Endothelial cell of umbilical vein (primary cell): ENCODE data around the gene SPON1. TPM values are rescaled to one million over a fixed set of nuclear protein-coding genes. Genes with fewer than 3 reads are reported as not detected.

ENCODE experiments used
- BruUV-seq: library from RNA; stranded (reverse); fragments of 400-500 nt; replicated peaks from 2 replicates; lab custom pipeline; 2021; lab: Mats Ljungman, UMichigan
- CTCF ChIA-PET: fragments of 300-600, 350-600 bp; sonication (Branson Sonifier 250); formaldehyde crosslinking; loops from one replicate; lab custom pipeline; 2021; ENCODE audit warnings: antibody characterized with exemption, inconsistent platforms; lab: Charles Lee
- POLR2A ChIA-PET: fragments of 300-600, 350-600 bp; sonication (Branson Sonifier 250); formaldehyde crosslinking; loops from one replicate; lab custom pipeline; 2021; ENCODE audit warnings: antibody characterized with exemption, inconsistent platforms; lab: Charles Lee
- DNase-seq: peaks from one replicate; pipeline ENCODE4 v3.0.0-alpha.2; 2011; ENCODE audit warnings: low read depth, low spot score
- FAIRE-seq: peaks from 2 replicates; lab custom pipeline; 2011; peaks lifted over from hg19 to GRCh38; lab: Jason Lieb, UNC
- H2AFZ ChIP-seq: 2 replicates; pipeline ENCODE4 v1.6.0; 2012; ENCODE audit warnings: low read depth, low read length, control low read depth, inconsistent platforms
- H3K27ac ChIP-seq: 2 replicates; pipeline ENCODE4 v1.5.1; 2011; ENCODE audit warnings: low read depth, mild to moderate bottlenecking, control low read depth, low read length, moderate library complexity; ENCODE audit not compliant: insufficient read depth
- H3K27me3 ChIP-seq, 2 experiments: 2 replicates each; pipeline versions ENCODE4 v1.6.0 to v1.6.1; 2011; ENCODE audit warnings: low read length in 2 of 2, mixed read lengths in 1 of 2; ENCODE audit not compliant: control insufficient read depth in 2 of 2, insufficient read depth in 2 of 2
- H3K36me3 ChIP-seq, 2 experiments: 2 replicates in 1 of 2; 3 replicates in 1 of 2; pipeline ENCODE4 v1.5.1; 2011; ENCODE audit warnings: low read length in 2 of 2, mild to moderate bottlenecking in 1 of 2, moderate library complexity in 1 of 2; ENCODE audit not compliant: control insufficient read depth in 2 of 2, insufficient read depth in 2 of 2; ENCODE audit errors: extremely low read depth in 1 of 2
- H3K4me1 ChIP-seq: 3 replicates; pipeline ENCODE4 v1.5.1; 2011; ENCODE audit warnings: mild to moderate bottlenecking, low read length; ENCODE audit not compliant: control insufficient read depth, insufficient read depth; ENCODE audit errors: extremely low read depth
- H3K4me2 ChIP-seq: 2 replicates; pipeline ENCODE4 v1.6.1; 2011; ENCODE audit warnings: low read length, control low read depth, mixed read lengths; ENCODE audit not compliant: insufficient read depth
- H3K4me3 ChIP-seq, 3 experiments: fragments of 200-600 bp in 1 of 3; sonication (generic), shearing (Covaris generic) in 1 of 3; replicated peaks in 1 of 3; 2 replicates each; pipeline ENCODE4 v1.5.1; 2011 to 2016; ENCODE audit warnings: control low read depth in 3 of 3, low read length in 3 of 3, mild to moderate bottlenecking in 2 of 3, inconsistent platforms in 1 of 3, low read depth in 1 of 3, moderate library complexity in 1 of 3; ENCODE audit not compliant: insufficient read depth in 1 of 3
- H3K79me2 ChIP-seq: 2 replicates; pipeline ENCODE4 v1.6.0; 2012; ENCODE audit warnings: low read length, inconsistent platforms; ENCODE audit not compliant: control insufficient read depth, insufficient read depth
- H3K9ac ChIP-seq: replicated peaks from 2 replicates; pipeline ENCODE3; 2011; ENCODE audit warnings: low read length, control low read depth; ENCODE audit not compliant: insufficient read depth; ENCODE audit errors: extremely low read depth
- H3K9me1 ChIP-seq: replicated peaks from 3 replicates; pipeline ENCODE4 v1.6.0; 2011; ENCODE audit warnings: mild to moderate bottlenecking, low read length; ENCODE audit not compliant: control insufficient read depth, insufficient read depth; ENCODE audit errors: extremely low read depth
- H3K9me3 ChIP-seq: replicated peaks from 2 replicates; pipeline ENCODE4 v1.5.1; 2012; ENCODE audit warnings: low read length, inconsistent platforms; ENCODE audit not compliant: control insufficient read depth, insufficient read depth
- H4K20me1 ChIP-seq: replicated peaks from 2 replicates; pipeline ENCODE3; 2011; ENCODE audit warnings: mild to moderate bottlenecking, low read length; ENCODE audit not compliant: control insufficient read depth, insufficient read depth; ENCODE audit errors: extremely low read depth
- CTCF ChIP-seq, 2 donors: IDR thresholded peaks; 1 replicate in 1 of 2; 2 replicates in 1 of 2; pipeline ENCODE4 v1.5.1; 2011; ENCODE audit warnings: low read length in 2 of 2, mild to moderate bottlenecking in 2 of 2, moderate library complexity in 2 of 2, control low read depth in 1 of 2, inconsistent platforms in 1 of 2, low read depth in 1 of 2; ENCODE audit not compliant: insufficient read depth in 1 of 2; ENCODE audit errors: extremely low read depth in 1 of 2
- EZH2 ChIP-seq: IDR thresholded peaks from 2 replicates; pipeline ENCODE4 v1.6.1; 2012; ENCODE audit warnings: borderline replicate concordance, low read depth, mild to moderate bottlenecking, moderate library complexity, low read length, inconsistent platforms; ENCODE audit not compliant: severe bottlenecking
- FOS ChIP-seq: IDR thresholded peaks from 2 replicates; pipeline ENCODE4 v1.6.1; 2011; ENCODE audit warnings: mild to moderate bottlenecking, low read length, moderate library complexity, borderline replicate concordance; ENCODE audit not compliant: insufficient read depth
- GATA2 ChIP-seq: IDR thresholded peaks from 2 replicates; pipeline ENCODE4 v1.7.0; 2011; ENCODE audit warnings: low read depth, mild to moderate bottlenecking, moderate library complexity, mixed read lengths, low read length; ENCODE audit not compliant: insufficient read length, insufficient read depth
- JUN ChIP-seq: IDR thresholded peaks from 2 replicates; pipeline ENCODE4 v1.6.1; 2011; ENCODE audit warnings: borderline replicate concordance, low read depth; ENCODE audit not compliant: insufficient read length, insufficient read depth
- MAX ChIP-seq: IDR thresholded peaks from 2 replicates; pipeline ENCODE4 v1.6.1; 2011; ENCODE audit not compliant: insufficient read depth, insufficient read length
- MYC ChIP-seq: IDR thresholded peaks from one replicate; pipeline ENCODE4 v1.6.1; 2011; ENCODE audit warnings: mild to moderate bottlenecking, low read depth, low read length
- POLR2A ChIP-seq: IDR thresholded peaks from 2 replicates; pipeline ENCODE4 v1.6.1; 2012; ENCODE audit warnings: low read depth, mild to moderate bottlenecking, control low read depth, low read length
- POLR2AphosphoS5 ChIP-seq: IDR thresholded peaks from 2 replicates; pipeline ENCODE4 v1.6.1; 2012; ENCODE audit warnings: low read depth, mild to moderate bottlenecking, control low read depth, low read length, moderate library complexity; ENCODE audit not compliant: insufficient read depth
- dilution Hi-C: fragments of 300-500 bp; cut with MboI; formaldehyde crosslinking; loops from one replicate; pipeline ENCODE4 v1.15.0; 2019; ENCODE audit warnings: low sequenced_read_pairs; ENCODE audit not compliant: extremely low pct_ligation_motif_present
- intact Hi-C: fragments of 100-400 bp; cut with micrococcal nuclease; formaldehyde crosslinking; loops from one replicate; pipeline ENCODE4 v1.10.0; 2022
- polyA plus RNA-seq, 4 experiments: library from polyadenylated mRNA; depleted of rRNA in 3 of 4; stranded (reverse) in 3 of 4; unstranded in 1 of 4; fragments of >200 nt; gene quantifications; 2 replicates each; pipeline versions ENCODE4 v1.2.1 to v1.2.3, GENCODE V29; 2011 to 2012; ENCODE audit warnings: missing spikeins in 1 of 4
- total RNA-seq: library from RNA; stranded (reverse); gene quantifications from 2 replicates; pipeline ENCODE4 v1.2.3, GENCODE V29; 2021

SPON1 gene
- total and polyA plus RNA-seq, 2 donors (not counting 3 experiments of a cell fraction or from before 2014, with no cell fraction given), result 0.31 TPM; not detected in 1

GRCh38 chr11:14314127-14314526 lies 351.6 kb downstream of the SPON1 start:
- H3K27me3 ChIP-seq, result no peaks in the 10 kb centered on the region
- peaks cover 89% of the 10 kb centered on the region for H3K79me2 ChIP-seq
- H3K9me3 ChIP-seq, result no peaks in the 10 kb centered on the region
- no TSS peak for BruUV-seq
- no peak overlapping the region for H3K27ac ChIP-seq
- no peaks in the 10 kb centered on the region for H4K20me1 ChIP-seq
- H3K9ac ChIP-seq, result no peak overlapping the region
- CTCF ChIA-PET, result interaction anchor here (0.6 to 1.9 kb wide), 6 partner anchors 9 to 141 kb away, joined by 3 to 9 read pairs (median 3); no protein-coding TSS in a partner anchor
- no peak for FAIRE-seq
- dilution Hi-C loops, result no loop called here
- no peak overlapping the region for H3K4me2 ChIP-seq
- H3K4me3 ChIP-seq, result no peak overlapping the region
- no peak overlapping the region for H2AFZ ChIP-seq
- no peak for DNase-seq
- TF ChIP-seq MAX, result no peak
- no peak for TF ChIP-seq JUN
- no peak for TF ChIP-seq POLR2A
- no peak for TF ChIP-seq CTCF (IDR thresholded peaks at IDR 0.05; ENCODE audit: extremely low read depth in 1 of 2, insufficient read depth in 1 of 2, low read depth in 1 of 2, low read length in 2 of 2)
- no peak for TF ChIP-seq EZH2
- no peak for TF ChIP-seq GATA2
- TF ChIP-seq FOS, result no peak
- TF ChIP-seq MYC, result no peak
- TF ChIP-seq POLR2AphosphoS5, result no peak
- H3K9me1 ChIP-seq, result no peaks in the 10 kb centered on the region
- intact Hi-C loops, result no loop called here
- POLR2A ChIA-PET, result no interaction called here
- H3K36me3 ChIP-seq, result no peaks in the 10 kb centered on the region
- peaks cover 20% of the 10 kb centered on the region for H3K4me1 ChIP-seq
